ENCODE measurements around the gene IFNW1. TPM values are rescaled to one million over a fixed set of nuclear protein-coding genes. Genes with fewer than 3 reads are reported as not detected.
"Not testable (repeated sequence)": the region's sequence is repeated elsewhere in the genome, so short reads cannot be mapped to it uniquely, and the experiment has no call there.

IFNW1 gene
- polyA plus RNA-seq, 1 donor: 0.06 TPM

- H3K4me3 ChIP-seq (ENCODE audit: low read length): no peak overlapping the region
- no peaks in the 10 kb centered on the region for H3K9me3 ChIP-seq (ENCODE audit: control insufficient read depth, low read depth, low read length)
- WGBS (ENCODE audit: insufficient coverage, low lambda C conversion rate): no CpG with 5 or more reads among the region's 3 CpGs
- no peaks in the 10 kb centered on the region for H3K27me3 ChIP-seq (ENCODE audit: control insufficient read depth, insufficient read depth, low read length)
- H3K36me3 ChIP-seq (ENCODE audit: control insufficient read depth, insufficient read depth, low read length): no peaks in the 10 kb centered on the region
- H3K4me1 ChIP-seq (ENCODE audit: control insufficient read depth, insufficient read depth, low read length): no peaks in the 10 kb centered on the region
- no peak overlapping the region for H3K27ac ChIP-seq (ENCODE audit: low read length)
- no peak for DNase-seq
These were observed 12.5 kb upstream of the IFNW1 start for GRCh38 chr9:21154018-21154608.

DNA sequence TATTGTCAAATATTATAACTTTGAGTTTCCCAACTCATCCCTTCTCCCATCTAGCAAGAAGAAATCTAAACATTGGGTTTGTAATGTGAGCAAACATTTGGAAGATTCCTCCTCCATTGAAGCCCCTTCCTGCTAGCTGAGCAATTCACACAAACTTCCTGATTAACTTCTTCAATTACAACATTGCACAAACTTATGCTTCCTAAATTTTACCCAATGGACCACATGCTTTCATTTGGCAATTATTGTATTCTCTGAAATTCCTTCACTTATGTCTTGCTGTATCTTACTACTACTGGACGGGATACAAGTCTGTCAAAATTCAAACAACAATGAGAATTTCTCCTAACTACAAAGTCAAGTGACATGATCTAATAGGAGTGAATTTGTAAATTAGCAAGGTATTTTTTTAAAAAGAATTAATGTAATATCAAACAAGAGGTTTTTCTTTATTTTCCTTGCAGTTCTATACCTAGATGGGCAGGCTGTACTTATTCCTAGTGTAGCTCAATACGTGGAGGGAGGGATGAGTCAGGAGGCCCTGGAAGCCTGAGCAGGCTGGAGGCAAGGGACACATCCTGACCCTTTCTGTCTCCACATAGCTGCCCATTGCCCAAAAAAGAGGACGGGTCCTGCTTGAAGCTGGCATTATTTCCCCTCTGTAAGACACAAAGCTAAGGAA lies 11.8 kb upstream of the IFNW1 start:
- no peaks in the 10 kb centered on the region for H3K36me3 ChIP-seq (ENCODE audit: control insufficient read depth, insufficient read depth, low read length)
- H3K4me1 ChIP-seq (ENCODE audit: control insufficient read depth, insufficient read depth, low read length): no peaks in the 10 kb centered on the region
- no peaks in the 10 kb centered on the region for H3K9me3 ChIP-seq (ENCODE audit: control insufficient read depth, low read depth, low read length)
- H3K27me3 ChIP-seq (ENCODE audit: control insufficient read depth, insufficient read depth, low read length): no peaks in the 10 kb centered on the region
- WGBS (ENCODE audit: insufficient coverage, low lambda C conversion rate): 60% methylated on average over 2 of the region's 3 CpGs
- no peak overlapping the region for H3K27ac ChIP-seq (ENCODE audit: low read length)
- H3K4me3 ChIP-seq (ENCODE audit: low read length): no peak overlapping the region
- DNase-seq: no peak

- DNase-seq: no peak
- Histone ChIP-seq H3K36me3 (ENCODE audit: control insufficient read depth, insufficient read depth, low read length) (no peaks in the 10 kb centered on the region), H3K9me3 (ENCODE audit: control insufficient read depth, low read depth, low read length) (no peaks in the 10 kb centered on the region), H3K4me3 (ENCODE audit: low read length) (no peak overlapping the region), H3K27me3 (ENCODE audit: control insufficient read depth, insufficient read depth, low read length) (no peaks in the 10 kb centered on the region), H3K4me1 (ENCODE audit: control insufficient read depth, insufficient read depth, low read length) (no peaks in the 10 kb centered on the region), H3K27ac (ENCODE audit: low read length) (no peak overlapping the region)
- WGBS (ENCODE audit: insufficient coverage, low lambda C conversion rate): 88% methylated on average over 1 of the region's 1 CpG
These were observed 3.0 kb upstream of the IFNW1 start for GRCh38 chr9:21144603-21145002.

DNA sequence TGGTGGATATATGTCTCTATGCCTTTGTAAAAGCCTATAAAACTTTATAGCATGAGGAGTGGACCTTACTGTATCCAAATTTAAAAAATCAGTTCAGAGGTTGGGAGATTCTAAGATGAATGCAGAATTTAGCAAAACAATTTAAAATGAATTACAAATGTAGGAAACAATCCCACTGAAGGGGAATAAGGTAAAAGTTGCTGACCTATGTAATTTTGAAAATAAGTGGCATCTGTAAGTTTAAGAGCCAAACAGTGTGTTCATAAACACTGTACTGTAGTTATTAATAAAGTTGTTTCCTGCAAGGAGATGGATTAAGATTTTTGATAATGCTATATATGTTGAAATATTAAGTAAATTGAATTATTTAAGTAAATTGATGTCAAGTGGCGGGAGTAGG lies 4.6 kb downstream of the IFNW1 start:
- Histone ChIP-seq H3K4me3 (ENCODE audit: low read length) (no peak overlapping the region), H3K36me3 (ENCODE audit: control insufficient read depth, insufficient read depth, low read length) (no peaks in the 10 kb centered on the region)
- 0% methylated on average over 1 of the region's 1 CpG for WGBS (ENCODE audit: insufficient coverage, low lambda C conversion rate)

DNA sequence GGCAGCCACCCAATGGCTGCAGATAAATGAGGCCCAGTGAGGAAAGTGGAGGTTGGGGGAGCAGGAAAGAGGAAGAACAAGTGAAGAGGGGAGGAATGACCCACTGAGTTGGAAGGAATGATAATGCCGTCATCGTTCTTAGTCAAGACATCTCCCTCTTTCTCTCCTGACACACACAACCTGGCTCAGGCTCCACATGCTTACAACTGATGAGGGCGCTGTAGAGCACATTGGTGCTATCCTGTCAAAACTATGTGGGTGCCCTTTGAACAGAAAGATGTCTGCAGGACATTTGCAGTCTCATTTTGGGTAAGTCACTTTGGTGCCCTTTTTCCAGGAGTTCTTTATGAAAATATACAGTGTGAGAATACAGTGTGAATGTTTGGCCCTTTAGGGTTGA lies 5.9 kb downstream of the IFNW1 start:
- Histone ChIP-seq H3K4me3 (ENCODE audit: low read length) (no peak overlapping the region), H3K27me3 (ENCODE audit: control insufficient read depth, insufficient read depth, low read length) (no peaks in the 10 kb centered on the region), H3K9me3 (ENCODE audit: control insufficient read depth, low read depth, low read length) (no peaks in the 10 kb centered on the region), H3K27ac (ENCODE audit: low read length) (no peak overlapping the region), H3K36me3 (ENCODE audit: control insufficient read depth, insufficient read depth, low read length) (no peaks in the 10 kb centered on the region), H3K4me1 (ENCODE audit: control insufficient read depth, insufficient read depth, low read length) (no peaks in the 10 kb centered on the region)
- WGBS (ENCODE audit: insufficient coverage, low lambda C conversion rate): no CpG with 5 or more reads among the region's 3 CpGs
- no peak for DNase-seq

More for the DNA sequence above, 4.6 kb downstream of the IFNW1 start:
- Histone ChIP-seq H3K9me3 (ENCODE audit: control insufficient read depth, low read depth, low read length) (no peaks in the 10 kb centered on the region), H3K4me1 (ENCODE audit: control insufficient read depth, insufficient read depth, low read length) (no peaks in the 10 kb centered on the region), H3K27ac (ENCODE audit: low read length) (no peak overlapping the region), H3K27me3 (ENCODE audit: control insufficient read depth, insufficient read depth, low read length) (no peaks in the 10 kb centered on the region)
- no peak for DNase-seq

DNA sequence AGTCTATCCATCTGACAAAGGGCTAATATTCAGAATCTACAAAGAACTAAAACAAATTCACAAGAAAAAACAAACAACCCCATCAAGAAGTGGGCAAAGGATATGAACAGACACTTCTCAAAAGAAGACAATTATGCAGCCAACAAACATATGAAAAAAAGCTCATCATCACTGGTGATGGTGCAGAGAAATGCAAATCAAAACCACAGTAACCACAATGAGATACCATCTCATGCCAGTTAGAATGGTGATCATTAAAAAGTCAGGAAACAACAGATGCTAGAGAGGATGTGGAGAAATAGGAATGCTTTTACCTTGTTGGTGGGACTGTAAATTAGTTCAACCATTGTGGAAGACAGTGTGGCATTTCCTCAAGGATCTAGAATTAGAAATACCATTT lies 13.4 kb downstream of the IFNW1 start:
- H3K27me3 ChIP-seq (ENCODE audit: control insufficient read depth, insufficient read depth, low read length); DNase-seq; H3K36me3 ChIP-seq (ENCODE audit: control insufficient read depth, insufficient read depth, low read length); H3K27ac ChIP-seq (ENCODE audit: low read length); H3K4me3 ChIP-seq (ENCODE audit: low read length); H3K9me3 ChIP-seq (ENCODE audit: control insufficient read depth, low read depth, low read length); H3K4me1 ChIP-seq (ENCODE audit: control insufficient read depth, insufficient read depth, low read length): not testable (repeated sequence)

DNA sequence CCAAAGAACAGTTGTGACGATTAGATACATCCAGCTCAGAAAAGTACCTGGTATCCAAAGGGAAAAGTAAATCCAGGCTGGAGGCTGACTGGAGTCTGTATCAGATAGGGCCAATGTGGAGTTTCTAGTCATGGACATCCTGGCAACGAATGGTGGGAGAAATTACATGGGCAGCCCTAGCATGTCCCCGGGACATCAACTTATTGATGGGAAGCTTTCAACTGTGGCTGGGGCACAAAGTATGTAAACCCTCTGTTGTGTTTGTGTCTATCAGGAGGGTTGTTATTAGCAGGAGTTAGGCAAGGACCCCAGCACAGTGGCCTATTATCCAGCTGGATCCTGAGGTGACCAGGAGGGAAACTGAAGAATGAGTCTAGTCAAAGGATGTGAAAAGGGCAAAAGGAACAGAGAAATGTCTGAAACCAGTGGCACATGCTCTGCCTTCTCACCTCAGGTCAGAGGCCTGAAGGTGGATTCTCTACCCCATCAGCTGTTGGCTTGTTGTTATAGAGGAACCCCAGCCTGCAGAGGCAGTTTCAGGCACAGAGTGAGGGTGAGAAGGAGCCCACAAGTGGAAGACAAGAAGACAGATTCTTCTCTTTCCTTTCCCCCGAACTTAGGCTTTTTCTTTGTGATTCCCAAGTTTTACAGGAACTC lies 19.9 kb downstream of the IFNW1 start:
- DNase-seq: no peak
- Histone ChIP-seq H3K27ac (ENCODE audit: low read length) (no peak overlapping the region), H3K4me3 (ENCODE audit: low read length) (no peak overlapping the region), H3K36me3 (ENCODE audit: control insufficient read depth, insufficient read depth, low read length) (no peaks in the 10 kb centered on the region), H3K27me3 (ENCODE audit: control insufficient read depth, insufficient read depth, low read length) (no peaks in the 10 kb centered on the region), H3K9me3 (ENCODE audit: control insufficient read depth, low read depth, low read length) (no peaks in the 10 kb centered on the region), H3K4me1 (ENCODE audit: control insufficient read depth, insufficient read depth, low read length) (no peaks in the 10 kb centered on the region)
- WGBS (ENCODE audit: insufficient coverage, low lambda C conversion rate): 86% methylated on average over 1 of the region's 4 CpGs

- WGBS (ENCODE audit: insufficient coverage, low lambda C conversion rate): 100% methylated on average over 1 of the region's 2 CpGs
- Histone ChIP-seq H3K36me3 (ENCODE audit: control insufficient read depth, insufficient read depth, low read length) (no peaks in the 10 kb centered on the region), H3K27me3 (ENCODE audit: control insufficient read depth, insufficient read depth, low read length) (no peaks in the 10 kb centered on the region), H3K27ac (ENCODE audit: low read length) (no peak overlapping the region), H3K9me3 (ENCODE audit: control insufficient read depth, low read depth, low read length) (no peaks in the 10 kb centered on the region), H3K4me1 (ENCODE audit: control insufficient read depth, insufficient read depth, low read length) (no peaks in the 10 kb centered on the region), H3K4me3 (ENCODE audit: low read length) (no peak overlapping the region)
- DNase-seq: no peak
These were observed 20.6 kb downstream of the IFNW1 start for GRCh38 chr9:21121079-21121478.

- no peaks in the 10 kb centered on the region for H3K4me1 ChIP-seq (ENCODE audit: control insufficient read depth, insufficient read depth, low read length)
- H3K27ac ChIP-seq (ENCODE audit: low read length): no peak overlapping the region
- no peaks in the 10 kb centered on the region for H3K36me3 ChIP-seq (ENCODE audit: control insufficient read depth, insufficient read depth, low read length)
- no peak for DNase-seq
- WGBS (ENCODE audit: insufficient coverage, low lambda C conversion rate): no CpG with 5 or more reads among the region's 7 CpGs
- no peaks in the 10 kb centered on the region for H3K9me3 ChIP-seq (ENCODE audit: control insufficient read depth, low read depth, low read length)
- H3K27me3 ChIP-seq (ENCODE audit: control insufficient read depth, insufficient read depth, low read length): no peaks in the 10 kb centered on the region
- no peak overlapping the region for H3K4me3 ChIP-seq (ENCODE audit: low read length)
These were observed 22.4 kb downstream of the IFNW1 start for GRCh38 chr9:21119093-21119770.

GRCh38 chr9:21114311-21114710 lies 27.3 kb downstream of the IFNW1 start:
- H3K4me1 ChIP-seq (ENCODE audit: control insufficient read depth, insufficient read depth, low read length): no peaks in the 10 kb centered on the region
- H3K36me3 ChIP-seq (ENCODE audit: control insufficient read depth, insufficient read depth, low read length): no peaks in the 10 kb centered on the region
- H3K27ac ChIP-seq (ENCODE audit: low read length): no peak overlapping the region
- 33% methylated on average over 2 of the region's 2 CpGs for WGBS (ENCODE audit: insufficient coverage, low lambda C conversion rate)
- no peak for DNase-seq
- no peaks in the 10 kb centered on the region for H3K9me3 ChIP-seq (ENCODE audit: control insufficient read depth, low read depth, low read length)
- H3K4me3 ChIP-seq (ENCODE audit: low read length): no peak overlapping the region
- no peaks in the 10 kb centered on the region for H3K27me3 ChIP-seq (ENCODE audit: control insufficient read depth, insufficient read depth, low read length)

All from large intestine (tissue), 3 donors.